IPS-20b (cell line): Measurements from ENCODE around the gene ZNF804A.
A peak's percentile ranks its signal among the peaks of the same experiment; 100 is the strongest.

ENCODE experiments used
- H3K27ac ChIP-seq: one replicate; pipeline ENCODE4 v1.5.1; 2013; ENCODE audit warnings: low read length
- H3K27me3 ChIP-seq: 2 replicates; pipeline ENCODE4 v1.6.1; 2013; ENCODE audit warnings: mild to moderate bottlenecking, low read length, inconsistent platforms; ENCODE audit not compliant: insufficient read depth
- H3K36me3 ChIP-seq: 2 replicates; pipeline ENCODE4 v1.6.1; 2013; ENCODE audit warnings: low read depth, mild to moderate bottlenecking, inconsistent platforms, low read length, moderate library complexity; ENCODE audit not compliant: insufficient read depth
- H3K4me1 ChIP-seq: 2 replicates; pipeline ENCODE4 v1.6.1; 2013; ENCODE audit warnings: mild to moderate bottlenecking, control low read depth, inconsistent platforms, low read length, moderate library complexity; ENCODE audit not compliant: insufficient read depth
- H3K4me3 ChIP-seq: 2 replicates; pipeline ENCODE4 v1.5.1; 2013; ENCODE audit warnings: mild to moderate bottlenecking, low read length, inconsistent platforms
- H3K9ac ChIP-seq: 2 replicates; pipeline ENCODE4 v1.6.1; 2013; ENCODE audit warnings: low read depth, mild to moderate bottlenecking, inconsistent platforms, low read length, moderate library complexity
- H3K9me3 ChIP-seq: 2 replicates; pipeline ENCODE4 v1.6.1; 2013; ENCODE audit warnings: mild to moderate bottlenecking, low read depth, low read length, inconsistent platforms; ENCODE audit not compliant: insufficient read depth

Gene ZNF804A

DNA sequence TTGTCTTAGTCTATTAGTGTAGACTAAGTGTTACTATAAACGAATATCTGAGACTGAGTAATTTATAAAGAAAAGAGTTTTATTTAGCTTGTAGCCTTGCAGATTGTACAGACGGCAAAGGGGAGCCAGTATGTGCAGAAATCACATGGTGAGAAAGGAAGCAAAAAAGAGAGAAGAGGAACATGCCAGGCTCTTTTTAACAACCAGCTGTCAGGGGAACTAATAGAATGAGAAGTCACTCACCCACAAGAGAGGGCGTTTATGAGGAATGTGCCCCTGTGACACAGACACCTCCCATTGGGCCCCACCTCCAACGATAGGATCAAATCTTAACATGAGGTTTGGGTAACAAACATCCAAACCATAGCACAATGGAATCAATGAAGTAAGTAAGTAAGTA is 20.6 kb upstream of the ZNF804A start:
- H3K9ac ChIP-seq = no peak overlapping the region
- no peak overlapping the region for H3K27ac ChIP-seq
- H3K36me3 ChIP-seq = no peaks in the 10 kb centered on the region
- H3K4me3 ChIP-seq = no peak overlapping the region
- H3K9me3 ChIP-seq = no peaks in the 10 kb centered on the region
- no peaks in the 10 kb centered on the region for H3K27me3 ChIP-seq
- H3K4me1 ChIP-seq = no peaks in the 10 kb centered on the region

DNA sequence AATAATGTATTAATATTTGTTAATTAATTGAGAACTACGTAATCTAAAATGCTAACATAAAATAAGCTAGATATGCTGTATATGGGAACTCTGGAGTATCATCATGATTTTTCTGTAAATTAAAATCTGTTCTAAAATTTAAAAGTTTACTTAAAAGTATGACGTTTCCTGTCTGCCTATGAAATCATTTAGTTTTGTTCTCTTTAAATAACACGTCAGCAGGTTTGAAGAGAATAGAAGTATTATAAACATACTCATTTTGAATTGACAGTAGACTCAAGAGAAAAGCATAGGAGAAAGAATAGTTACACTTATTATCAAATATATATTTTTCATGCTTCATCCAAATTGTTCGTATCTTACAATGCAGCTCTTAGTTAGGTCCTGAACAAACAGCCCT is 19.1 kb upstream of the ZNF804A start:
- Histone ChIP-seq H3K4me1 (no peaks in the 10 kb centered on the region), H3K36me3 (no peaks in the 10 kb centered on the region), H3K27ac (no peak overlapping the region)

DNA sequence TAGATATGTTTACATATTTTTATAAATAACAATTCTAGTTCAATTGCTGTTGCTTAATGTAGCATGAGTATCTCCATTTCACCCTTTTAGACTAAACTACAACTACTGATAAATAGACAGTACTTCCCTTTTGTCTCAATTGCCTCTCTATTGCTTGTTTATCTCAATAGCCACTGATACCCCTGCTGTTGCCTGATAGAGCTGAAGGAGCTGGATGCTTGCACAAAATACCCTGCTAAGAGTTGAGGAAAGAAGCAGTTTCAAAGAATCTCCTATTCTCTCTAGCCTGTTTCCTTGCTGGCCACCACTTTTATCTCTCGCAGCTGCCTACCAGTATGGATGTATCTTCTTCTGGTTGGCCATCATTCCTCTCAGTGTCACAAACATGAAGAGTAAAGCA is 16.9 kb upstream of the ZNF804A start:
- H3K27ac ChIP-seq = no peak overlapping the region
- no peaks in the 10 kb centered on the region for H3K4me1 ChIP-seq
- H3K9ac ChIP-seq = no peak overlapping the region
- no peak overlapping the region for H3K4me3 ChIP-seq
- no peaks in the 10 kb centered on the region for H3K36me3 ChIP-seq
- H3K9me3 ChIP-seq = no peaks in the 10 kb centered on the region
- no peaks in the 10 kb centered on the region for H3K27me3 ChIP-seq

More for the DNA sequence above, 19.1 kb upstream of the ZNF804A start:
- no peaks in the 10 kb centered on the region for H3K27me3 ChIP-seq
- no peaks in the 10 kb centered on the region for H3K9me3 ChIP-seq
- no peak overlapping the region for H3K4me3 ChIP-seq
- no peak overlapping the region for H3K9ac ChIP-seq

- Histone ChIP-seq H3K4me1 (no peaks in the 10 kb centered on the region), H3K27me3 (no peaks in the 10 kb centered on the region), H3K4me3 (no peak overlapping the region), H3K27ac (no peak overlapping the region), H3K9me3 (no peaks in the 10 kb centered on the region), H3K9ac (no peak overlapping the region), H3K36me3 (no peaks in the 10 kb centered on the region)
Observed at GRCh38 chr2:184589261-184589660, 9.1 kb upstream of the ZNF804A start.

DNA sequence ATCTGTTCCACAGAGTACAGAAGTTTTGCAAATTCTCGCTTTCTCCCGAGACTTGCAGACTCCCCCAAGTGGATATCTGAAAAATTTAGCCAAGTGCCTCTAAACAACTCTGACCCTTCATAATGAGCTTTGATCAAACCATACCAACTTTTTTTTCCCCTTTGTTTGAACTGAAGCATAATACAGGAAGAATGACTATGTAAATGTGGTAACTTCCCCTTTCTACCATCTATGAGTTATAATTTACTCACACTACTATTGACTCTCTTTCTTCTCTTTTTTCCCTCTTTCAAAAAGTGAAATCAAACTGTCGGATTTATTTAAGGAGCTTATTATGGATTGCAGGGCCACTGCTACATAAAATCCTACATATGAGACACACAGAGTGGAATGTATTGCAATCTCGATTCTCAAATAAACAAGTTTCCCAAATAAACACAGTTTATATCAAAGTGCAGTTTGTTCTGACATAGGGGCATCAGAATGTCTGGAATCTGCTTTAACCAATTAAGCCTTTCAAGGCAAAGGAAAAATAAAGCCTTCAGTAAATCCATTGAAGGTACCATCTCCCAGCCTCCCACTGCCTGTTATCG is 1.4 kb upstream of the ZNF804A start:
- no peak overlapping the region for H3K27ac ChIP-seq
- H3K9ac ChIP-seq = peak overlapping the region; percentile 16; the same call in 1 of the 2 replicates
- peak overlapping the region; percentile 76 for H3K4me3 ChIP-seq
- no peaks in the 10 kb centered on the region; the same call in 1 of the 2 replicates for H3K4me1 ChIP-seq
- H3K27me3 ChIP-seq = peaks cover 48% of the 10 kb centered on the region
- H3K9me3 ChIP-seq = no peaks in the 10 kb centered on the region
- no peaks in the 10 kb centered on the region for H3K36me3 ChIP-seq

DNA sequence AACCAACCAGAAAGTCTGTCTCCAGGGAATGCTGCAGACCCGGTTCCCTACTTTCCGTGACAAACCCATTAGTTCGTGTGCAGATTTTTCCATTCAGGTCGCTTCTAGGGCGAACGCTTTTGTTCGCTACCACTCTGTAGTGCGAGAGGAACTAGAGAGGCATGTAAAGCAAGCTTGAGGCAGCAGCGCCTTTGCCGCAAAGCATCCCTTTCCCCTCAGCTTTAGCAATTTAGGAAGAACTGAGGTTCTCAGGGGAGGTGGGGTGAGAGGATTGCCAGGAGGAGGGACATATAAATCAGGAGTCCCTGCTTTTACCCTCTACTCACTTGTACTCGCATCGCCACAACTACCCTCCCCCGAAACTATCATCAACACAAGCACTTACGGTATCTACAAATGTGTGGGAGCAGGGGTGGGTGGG is 748 bp upstream of the ZNF804A start:
- Histone ChIP-seq H3K4me1 (no peaks in the 10 kb centered on the region; the same call in 1 of the 2 replicates), H3K27ac (no peak overlapping the region), H3K9me3 (no peaks in the 10 kb centered on the region), H3K36me3 (no peaks in the 10 kb centered on the region), H3K9ac (peak overlapping the region; percentile 16; the same call in 1 of the 2 replicates), H3K4me3 (peak overlapping the region; percentile 76), H3K27me3 (peaks cover 48% of the 10 kb centered on the region)

GRCh38 chr2:184598002-184598315 is 370 bp upstream of the ZNF804A start:
- Histone ChIP-seq H3K4me1 (no peaks in the 10 kb centered on the region; the same call in 1 of the 2 replicates), H3K36me3 (no peaks in the 10 kb centered on the region), H3K27me3 (peaks cover 48% of the 10 kb centered on the region), H3K9ac (peak overlapping the region; percentile 16; the same call in 1 of the 2 replicates), H3K27ac (no peak overlapping the region), H3K9me3 (no peaks in the 10 kb centered on the region), H3K4me3 (peak overlapping the region; percentile 76)

DNA sequence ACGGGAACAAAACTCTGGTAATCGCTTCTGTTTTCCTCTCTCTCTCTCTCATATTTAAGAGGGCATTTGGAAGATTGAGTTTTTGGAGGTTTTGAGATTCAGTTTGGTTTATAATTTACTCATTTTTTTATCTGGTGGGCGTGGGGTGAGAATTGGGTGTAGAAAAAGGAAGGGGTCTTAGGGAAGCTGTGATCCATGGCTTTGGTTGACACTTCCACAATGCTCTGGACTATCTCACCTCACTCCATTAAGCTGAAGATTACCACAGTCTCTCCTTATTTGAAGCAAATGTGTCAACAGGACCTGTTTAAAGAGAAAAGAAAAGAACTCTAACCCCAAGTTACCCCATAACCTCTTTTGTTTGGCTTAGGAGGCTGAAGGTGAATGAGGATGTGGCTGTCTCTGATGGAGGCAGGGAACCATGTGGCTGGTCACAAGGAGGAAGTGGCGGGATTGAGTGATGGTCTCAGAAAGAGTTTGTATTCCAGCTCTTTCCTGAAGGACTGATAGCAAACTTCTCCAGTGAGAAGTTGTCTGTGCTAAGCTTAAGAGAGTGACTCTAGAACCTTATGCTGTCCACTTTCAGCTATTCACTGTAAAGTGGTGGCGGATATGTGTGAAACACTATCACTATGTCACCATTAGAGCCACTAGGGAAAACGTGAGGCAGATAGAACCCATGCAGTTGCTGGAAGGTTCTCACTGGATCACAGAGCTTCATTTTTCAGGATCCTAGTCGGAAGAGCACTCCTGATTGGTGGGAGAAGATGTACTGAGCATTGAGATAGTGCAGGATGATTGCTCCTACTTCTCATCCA is 934 bp downstream of the ZNF804A start:
- H3K27ac ChIP-seq = no peak overlapping the region
- no peaks in the 10 kb centered on the region for H3K9me3 ChIP-seq

GRCh38 chr2:184599872-184600222 is 1.5 kb downstream of the ZNF804A start:
- no peak overlapping the region for H3K9ac ChIP-seq
- H3K9me3 ChIP-seq = no peaks in the 10 kb centered on the region
- H3K27me3 ChIP-seq = peaks cover 48% of the 10 kb centered on the region
- no peaks in the 10 kb centered on the region; the same call in 1 of the 2 replicates for H3K4me1 ChIP-seq
- no peak overlapping the region for H3K27ac ChIP-seq
- no peaks in the 10 kb centered on the region for H3K36me3 ChIP-seq
- H3K4me3 ChIP-seq = no peak overlapping the region

More for the DNA sequence above, 934 bp downstream of the ZNF804A start:
- Histone ChIP-seq H3K4me3 (peak overlapping the region; percentile 76), H3K36me3 (no peaks in the 10 kb centered on the region), H3K9ac (no peak overlapping the region), H3K4me1 (no peaks in the 10 kb centered on the region; the same call in 1 of the 2 replicates), H3K27me3 (peaks cover 48% of the 10 kb centered on the region)

GRCh38 chr2:184602734-184603133 is 4.4 kb downstream of the ZNF804A start:
- H3K9ac ChIP-seq = no peak overlapping the region
- peaks cover 37% of the 10 kb centered on the region for H3K27me3 ChIP-seq
- no peak overlapping the region for H3K27ac ChIP-seq
- no peaks in the 10 kb centered on the region; the same call in 1 of the 2 replicates for H3K4me1 ChIP-seq
- no peaks in the 10 kb centered on the region for H3K9me3 ChIP-seq
- no peaks in the 10 kb centered on the region for H3K36me3 ChIP-seq
- no peak overlapping the region for H3K4me3 ChIP-seq

GRCh38 chr2:184610891-184611290 is 12.6 kb downstream of the ZNF804A start:
- Histone ChIP-seq H3K27ac (no peak overlapping the region), H3K36me3 (no peaks in the 10 kb centered on the region), H3K4me3 (no peak overlapping the region)

More at GRCh38 chr2:184610891-184611290, 12.6 kb downstream of the ZNF804A start:
- H3K9ac ChIP-seq = no peak overlapping the region
- H3K27me3 ChIP-seq = no peaks in the 10 kb centered on the region
- no peaks in the 10 kb centered on the region for H3K9me3 ChIP-seq
- H3K4me1 ChIP-seq = no peaks in the 10 kb centered on the region
